Peyer's patch (tissue), 4 donors: ENCODE measurements around the gene RSKR.

Experiments used
- POLR2A ChIP-seq, 2 donors: fragments of 450-650 bp; IDR thresholded peaks; one replicate each; pipeline ENCODE4 v1.5.1; 2017; ENCODE audit warnings: antibody characterized with exemption in 2 of 2, mild to moderate bottlenecking in 2 of 2, moderate library complexity in 2 of 2
- TF ChIP-seq, protein P1 (sequence below), 6 experiments: fragments of 450-650 bp in 4 of 6; fragments of 200-600 bp in 2 of 6; sonication (generic) in 1 of 6; IDR thresholded peaks; one replicate each; pipeline ENCODE4 v1.5.1; 2017 to 2019; ENCODE audit warnings: antibody characterized with exemption in 6 of 6, mild to moderate bottlenecking in 3 of 6, moderate library complexity in 1 of 6

DNA sequence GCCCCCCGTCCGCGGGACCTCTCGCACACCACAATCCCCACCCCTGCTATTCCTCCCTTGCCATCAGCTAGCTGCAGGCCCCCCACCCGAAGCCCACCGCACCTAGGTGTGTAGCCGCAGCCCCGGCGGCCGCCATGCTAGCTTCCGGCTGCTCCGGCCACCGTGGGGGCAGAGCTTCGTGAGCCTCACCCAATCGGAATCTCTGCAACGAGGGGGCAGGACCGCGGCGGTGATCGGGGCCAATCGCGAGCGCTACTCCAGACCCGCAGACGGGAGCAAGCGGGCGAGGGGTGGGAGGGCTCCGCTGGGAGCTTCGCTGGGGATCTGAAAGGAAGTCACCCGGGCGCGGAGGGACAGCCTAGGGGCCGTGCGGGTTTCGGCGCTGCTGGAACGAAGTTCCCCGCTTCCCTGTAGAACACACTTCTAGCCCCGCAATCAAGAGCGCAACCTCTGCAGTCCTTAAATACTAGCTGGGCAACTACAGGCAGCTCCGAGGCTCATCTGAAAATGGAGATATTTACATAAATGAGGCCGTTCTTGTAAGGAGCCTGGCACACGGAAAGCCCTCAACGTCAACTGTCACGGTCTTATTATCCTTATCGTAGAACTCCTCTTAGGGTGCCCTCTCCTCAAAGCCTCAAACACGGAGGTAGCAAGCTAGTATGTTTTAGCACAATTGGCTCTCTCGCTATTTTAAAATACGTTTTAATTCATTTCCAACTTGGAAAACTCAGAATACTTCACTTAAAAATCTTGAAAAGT lies 42.4 kb downstream of the RSKR start, which contains the start of gene PIGS:
- TF ChIP-seq, protein P1, sequence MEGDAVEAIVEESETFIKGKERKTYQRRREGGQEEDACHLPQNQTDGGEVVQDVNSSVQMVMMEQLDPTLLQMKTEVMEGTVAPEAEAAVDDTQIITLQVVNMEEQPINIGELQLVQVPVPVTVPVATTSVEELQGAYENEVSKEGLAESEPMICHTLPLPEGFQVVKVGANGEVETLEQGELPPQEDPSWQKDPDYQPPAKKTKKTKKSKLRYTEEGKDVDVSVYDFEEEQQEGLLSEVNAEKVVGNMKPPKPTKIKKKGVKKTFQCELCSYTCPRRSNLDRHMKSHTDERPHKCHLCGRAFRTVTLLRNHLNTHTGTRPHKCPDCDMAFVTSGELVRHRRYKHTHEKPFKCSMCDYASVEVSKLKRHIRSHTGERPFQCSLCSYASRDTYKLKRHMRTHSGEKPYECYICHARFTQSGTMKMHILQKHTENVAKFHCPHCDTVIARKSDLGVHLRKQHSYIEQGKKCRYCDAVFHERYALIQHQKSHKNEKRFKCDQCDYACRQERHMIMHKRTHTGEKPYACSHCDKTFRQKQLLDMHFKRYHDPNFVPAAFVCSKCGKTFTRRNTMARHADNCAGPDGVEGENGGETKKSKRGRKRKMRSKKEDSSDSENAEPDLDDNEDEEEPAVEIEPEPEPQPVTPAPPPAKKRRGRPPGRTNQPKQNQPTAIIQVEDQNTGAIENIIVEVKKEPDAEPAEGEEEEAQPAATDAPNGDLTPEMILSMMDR (IDR thresholded peaks at IDR 0.05), result no peak
- peak; percentile 87 to 94 for TF ChIP-seq POLR2A (IDR thresholded peaks at IDR 0.05)
